Adrenal gland (tissue), 12 donors: Measurements from ENCODE around the gene OVAAL. TPM values are rescaled to one million over a fixed set of nuclear protein-coding genes. Genes with fewer than 3 reads are reported as not detected.
"Not testable (repeated sequence)": the region's sequence is repeated elsewhere in the genome, so short reads cannot be mapped to it uniquely, and the experiment has no call there.

Source experiments
- DNase-seq, 7 donors: peaks; one replicate each; pipeline ENCODE4 v3.0.0-alpha.2; 2019 to 2020
- H3K27ac ChIP-seq, 5 donors: fragments of 200-600 bp; sonication (generic) in 4 of 5; 1 replicate in 3 of 5; 2 replicates in 2 of 5; pipeline versions ENCODE4 v1.5.1 to v1.8.0; 2016 to 2020; ENCODE audit warnings: mild to moderate bottlenecking in 1 of 5
- H3K27me3 ChIP-seq: fragments of 200-600 bp; 2 replicates; pipeline ENCODE4 v1.8.0; 2021
- H3K36me3 ChIP-seq, 2 donors: fragments of 200-600 bp; replicated peaks in 1 of 2; 1 replicate in 1 of 2; 2 replicates in 1 of 2; pipeline versions ENCODE4 v1.5.1 to v1.8.0; 2018 to 2022
- H3K4me1 ChIP-seq, 2 donors: fragments of 200-600 bp; replicated peaks in 1 of 2; 1 replicate in 1 of 2; 2 replicates in 1 of 2; pipeline versions ENCODE4 v1.5.1 to v1.8.0; 2018 to 2021
- H3K4me3 ChIP-seq, 4 donors: fragments of 200-600 bp; sonication (generic) in 3 of 4; one replicate each; pipeline ENCODE4 v1.5.1; 2016 to 2018
- H3K9me3 ChIP-seq, 3 donors: fragments of 200-600 bp; sonication (generic) in 1 of 3; replicated peaks in 1 of 3; 1 replicate in 2 of 3; 2 replicates in 1 of 3; pipeline versions ENCODE4 v1.5.1 to v1.8.0; 2016 to 2021
- CTCF ChIP-seq, 6 experiments: fragments of 450-650 bp in 4 of 6; fragments of 200-600 bp in 2 of 6; sonication (generic) in 1 of 6; IDR thresholded peaks; 1 replicate in 5 of 6; 2 replicates in 1 of 6; pipeline versions ENCODE4 v1.5.1 to v1.8.0; 2016 to 2021; ENCODE audit warnings: antibody characterized with exemption in 6 of 6, mild to moderate bottlenecking in 2 of 6, moderate library complexity in 1 of 6
- POLR2A ChIP-seq, 2 donors: fragments of 450-650 bp; IDR thresholded peaks; one replicate each; pipeline ENCODE4 v1.6.1; 2017; ENCODE audit warnings: antibody characterized with exemption in 2 of 2, mild to moderate bottlenecking in 2 of 2, moderate library complexity in 1 of 2
- WGBS, 4 donors: extraction: QIAGEN DNeasy Blood & Tissue Kit in 2 of 4; methylation state at CpG; one replicate each; pipeline versions ENCODE4 v1.1.5 to v1.1.7; 2013 to 2017; 5-methylcytosine and 5-hydroxymethylcytosine counted together
- intact Hi-C, 2 donors: fragments of 100-400 bp; cut with DNase I; formaldehyde crosslinking; loops; one replicate each; pipeline versions ENCODE4 v1.14.1 to v1.15.0; 2022 to 2023
- polyA plus RNA-seq, 3 donors: library from polyadenylated mRNA; stranded (reverse); fragments of 200-250 nt in 2 of 3; fragments of 350-450 nt in 1 of 3; fragmentation: Illumina TruSeq in 1 of 3; extraction: RNeasy Lipid Tissue Mini Kit (QIAGEN cat#74804) in 1 of 3; gene quantifications; one replicate each; pipeline ENCODE4 v1.2.3, GENCODE V29; 2013 to 2014
- total RNA-seq, 9 donors: library from RNA; depleted of rRNA in 4 of 9; stranded (reverse); fragments of >200 nt in 4 of 9; fragments of 120-200 nt in 1 of 9; fragmentation: NEBNext Ultra II Directional in 1 of 9; extraction: Animal tissue kit (Norgen Biotek cat#: 25700) in 1 of 9; gene quantifications; one replicate each; pipeline versions ENCODE4 v1.1.0 to v1.2.4, GENCODE V29; 2013 to 2023
- donor health status: healthy with polysubstance abuse.
- donor health status: Bipolar disorder and iron deficiency.
- donor health status: DM: yes; HTN: yes; CAD: no.
- donor health status: DM: no; HTN: no; CAD: no.
- donor health status: DM: no; HTN: no; CAD: no.
- donor health status: DM: yes; HTN: yes; CAD: no.

Gene OVAAL
- total and polyA plus RNA-seq, 12 donors = 0.14 TPM; not detected in 11

DNA sequence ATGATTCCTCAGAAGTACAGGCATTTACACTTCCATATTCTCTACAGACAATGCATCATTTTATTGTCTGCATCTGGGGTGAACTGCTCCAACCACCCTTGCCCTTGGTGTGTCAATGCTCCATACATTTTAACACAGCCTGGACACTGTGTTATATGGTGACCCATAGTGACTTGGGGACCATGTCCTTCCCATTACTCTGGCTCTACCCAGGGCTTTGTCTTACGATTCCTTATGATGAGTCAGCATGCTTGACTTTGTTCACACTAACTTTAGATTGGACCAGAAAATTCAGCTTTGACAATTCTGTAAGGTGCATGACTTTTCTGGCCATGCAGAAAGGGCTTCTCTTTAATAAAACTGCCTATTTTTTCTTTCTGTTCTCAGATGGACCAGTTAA is 6.8 kb upstream of the OVAAL start:
- Histone ChIP-seq H3K36me3 (no peaks in the 10 kb centered on the region), H3K4me3 (no peak overlapping the region), H3K27ac (no peak overlapping the region), H3K9me3 (no peaks in the 10 kb centered on the region), H3K4me1 (no peaks in the 10 kb centered on the region), H3K27me3 (no peaks in the 10 kb centered on the region)
- DNase-seq = no peak
- intact Hi-C loops = no loop called here
- TF ChIP-seq CTCF (IDR thresholded peaks at IDR 0.05) = no peak
- no peak for TF ChIP-seq POLR2A (IDR thresholded peaks at IDR 0.05)
- 58 to 74% (median 69%) methylated on average over 1 of the region's 1 CpG for WGBS, 4 donors

GRCh38 chr1:180553046-180553445 is 5.7 kb upstream of the OVAAL start:
- DNase-seq, H3K27ac ChIP-seq, H3K4me1 ChIP-seq, H3K27me3 ChIP-seq, H3K9me3 ChIP-seq, H3K4me3 ChIP-seq, H3K36me3 ChIP-seq, intact Hi-C loops: not testable (repeated sequence)
- WGBS, 4 donors = 93 to 100% (median 93%) methylated on average over 2 of the region's 2 CpGs

DNA sequence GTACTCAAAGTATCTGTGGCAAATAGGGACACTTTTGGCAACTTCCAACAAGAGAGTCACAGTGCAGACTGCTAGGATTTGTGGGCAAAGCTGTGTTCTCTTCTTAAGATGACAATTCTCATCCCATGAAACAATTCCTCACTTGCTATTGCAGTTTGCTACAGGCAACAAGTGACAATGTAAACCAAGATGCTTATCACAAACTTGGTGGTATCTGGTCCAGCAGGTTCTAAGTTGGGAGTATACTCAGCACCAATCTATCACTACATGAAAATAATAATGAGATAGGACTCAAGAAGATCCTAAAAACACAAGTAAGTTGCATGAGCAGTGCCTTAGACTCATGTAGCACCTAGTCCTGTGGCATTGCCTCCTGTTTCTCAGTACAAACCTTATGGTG is 3.4 kb upstream of the OVAAL start:
- H3K36me3 ChIP-seq = no peaks in the 10 kb centered on the region
- H3K9me3 ChIP-seq = no peaks in the 10 kb centered on the region
- H3K27me3 ChIP-seq = no peaks in the 10 kb centered on the region
- H3K27ac ChIP-seq = no peak overlapping the region
- no peaks in the 10 kb centered on the region for H3K4me1 ChIP-seq
- H3K4me3 ChIP-seq = no peak overlapping the region
- intact Hi-C loops = no loop called here
- no peak for TF ChIP-seq CTCF (IDR thresholded peaks at IDR 0.05)
- TF ChIP-seq POLR2A (IDR thresholded peaks at IDR 0.05) = no peak
- DNase-seq = no peak

- DNase-seq = peak in 1 of 7 donors; percentile 10
- H3K27ac ChIP-seq = no peak overlapping the region
- no peaks in the 10 kb centered on the region for H3K4me1 ChIP-seq
- H3K4me3 ChIP-seq = no peak overlapping the region
- TF ChIP-seq POLR2A (IDR thresholded peaks at IDR 0.05) = no peak
- TF ChIP-seq CTCF (IDR thresholded peaks at IDR 0.05) = no peak
- 56 to 68% (median 64%) methylated on average over 3 of the region's 3 CpGs for WGBS, 4 donors
- H3K9me3 ChIP-seq = no peaks in the 10 kb centered on the region
- H3K36me3 ChIP-seq = no peaks in the 10 kb centered on the region
- intact Hi-C loops = no loop called here
- H3K27me3 ChIP-seq = no peaks in the 10 kb centered on the region
Observed at GRCh38 chr1:180560200-180560867, 1.6 kb downstream of the OVAAL start.

GRCh38 chr1:180560868-180561600 is 2.3 kb downstream of the OVAAL start:
- WGBS, 4 donors = 80 to 85% (median 81%) methylated on average over 5 of the region's 5 CpGs
- intact Hi-C loops = no loop called here
- Histone ChIP-seq H3K27me3 (no peaks in the 10 kb centered on the region), H3K9me3 (no peaks in the 10 kb centered on the region), H3K36me3 (no peaks in the 10 kb centered on the region), H3K27ac (no peak overlapping the region), H3K4me1 (no peaks in the 10 kb centered on the region), H3K4me3 (no peak overlapping the region)
- TF ChIP-seq CTCF (IDR thresholded peaks at IDR 0.05) (no peak), POLR2A (IDR thresholded peaks at IDR 0.05) (no peak)
- no peak for DNase-seq
